HepG2 (cell line): ENCODE data around the gene ZDHHC7. TPM values are rescaled to one million over a fixed set of nuclear protein-coding genes. Genes with fewer than 3 reads are reported as not detected.

Experiments used
- FOXO4 ChIP-seq: sonication (generic); formaldehyde crosslinking; conservative IDR thresholded peaks from 2 replicates; pipeline ENCODE4 v1.8.1; 2023; ENCODE audit warnings: missing genetic modification reagents
- GABPB1 ChIP-seq: IDR thresholded peaks from 2 replicates; pipeline ENCODE4 v1.6.1; 2016; ENCODE audit warnings: mild to moderate bottlenecking, missing genetic modification reagents, moderate library complexity, missing compliant biosample characterization
- HNF4A ChIP-seq: sonication (generic); formaldehyde crosslinking; IDR thresholded peaks from 2 replicates; pipeline ENCODE4 v1.4.0; 2020; ENCODE audit warnings: missing genetic modification reagents
- HOXD1 ChIP-seq: sonication (generic); formaldehyde crosslinking; IDR thresholded peaks from 2 replicates; pipeline ENCODE4 v1.5.0; 2020; ENCODE audit warnings: missing genetic modification reagents
- JUNB ChIP-seq: sonication (generic); formaldehyde crosslinking; IDR thresholded peaks from 2 replicates; pipeline ENCODE4 v1.8.0; 2022; ENCODE audit warnings: missing genetic modification reagents, mild to moderate bottlenecking, borderline replicate concordance
- PHF8 ChIP-seq: sonication (generic); formaldehyde crosslinking; IDR thresholded peaks from 2 replicates; pipeline ENCODE4 v1.5.0; 2020; ENCODE audit warnings: missing genetic modification reagents
- RBM22 ChIP-seq: fragments of 200-400 bp; formaldehyde crosslinking; optimal IDR thresholded peaks from 2 replicates; pipeline ENCODE3; 2017; ENCODE audit warnings: mild to moderate bottlenecking, low read length, moderate library complexity
- RNF2 ChIP-seq: fragments of 450-650 bp; conservative IDR thresholded peaks from 2 replicates; pipeline ENCODE4 v1.6.1; 2016; ENCODE audit warnings: low read depth
- SMAD3 ChIP-seq: sonication (generic); formaldehyde crosslinking; IDR thresholded peaks from 2 replicates; pipeline ENCODE4 v1.4.0; 2020; ENCODE audit warnings: missing genetic modification reagents
- SMYD3 ChIP-seq: sonication (generic); formaldehyde crosslinking; IDR thresholded peaks from 2 replicates; pipeline ENCODE4 v1.8.1; 2023; ENCODE audit warnings: mild to moderate bottlenecking, missing genetic modification reagents
- SNRNP70 ChIP-seq: fragments of 200-400 bp; formaldehyde crosslinking; IDR thresholded peaks from 2 replicates; pipeline ENCODE4 v1.6.1; 2017; ENCODE audit warnings: mild to moderate bottlenecking, low read depth, low read length, moderate library complexity
- TEAD3 ChIP-seq: optimal IDR thresholded peaks from 2 replicates; pipeline ENCODE3; 2016; ENCODE audit warnings: borderline replicate concordance
- ZBTB21 ChIP-seq: sonication (generic); formaldehyde crosslinking; IDR thresholded peaks from 2 replicates; pipeline ENCODE4 v1.4.0; 2020; ENCODE audit warnings: missing genetic modification reagents
- ZNF121 ChIP-seq: sonication (generic); formaldehyde crosslinking; IDR thresholded peaks from 2 replicates; pipeline ENCODE4 v1.5.0; 2020; ENCODE audit warnings: mild to moderate bottlenecking, missing genetic modification reagents
- ZNF430 ChIP-seq: sonication (generic); formaldehyde crosslinking; IDR thresholded peaks from 2 replicates; pipeline ENCODE4 v1.9.0; 2021; ENCODE audit warnings: mild to moderate bottlenecking, missing genetic modification reagents
- ZNF556 ChIP-seq: sonication (generic); formaldehyde crosslinking; IDR thresholded peaks from 2 replicates; pipeline ENCODE4 v1.4.0; 2020; ENCODE audit warnings: mild to moderate bottlenecking, missing genetic modification reagents, borderline replicate concordance
- ZNF557 ChIP-seq: sonication (generic); formaldehyde crosslinking; IDR thresholded peaks from 2 replicates; pipeline ENCODE4 v1.4.0; 2020; ENCODE audit warnings: missing genetic modification reagents
- ZNF850 ChIP-seq: sonication (generic); formaldehyde crosslinking; conservative IDR thresholded peaks from 2 replicates; pipeline ENCODE4 v1.9.0; 2021; ENCODE audit warnings: mild to moderate bottlenecking, missing genetic modification reagents
- polyA plus RNA-seq, 8 experiments: library from polyadenylated mRNA; depleted of rRNA in 3 of 8; stranded (reverse) in 7 of 8; unstranded in 1 of 8; fragments of >200 nt; fragmentation: Illumina TruSeq in 4 of 8; extraction: Trizol in 4 of 8; gene quantifications; 2 replicates each; pipeline versions ENCODE4 v1.2.1 to v1.2.3, GENCODE V29; 2011 to 2016; ENCODE audit warnings: low read depth in 4 of 8, missing spikeins in 1 of 8, mixed read lengths in 1 of 8; ENCODE audit not compliant: insufficient read depth in 1 of 8
- total RNA-seq, 5 experiments: library from RNA; depleted of rRNA; stranded (reverse); fragments of >200 nt; fragmentation: Illumina TruSeq; extraction: Trizol; gene quantifications; 2 replicates each; pipeline ENCODE4 v1.2.3, GENCODE V29; 2016; ENCODE audit warnings: low read depth in 1 of 5
- TF ChIP-seq, protein P1 (sequence below): sonication (generic); formaldehyde crosslinking; conservative IDR thresholded peaks from 2 replicates; pipeline ENCODE4 v1.4.0; 2020; ENCODE audit warnings: missing genetic modification reagents
- TF ChIP-seq, protein P2 (sequence below): sonication (generic); formaldehyde crosslinking; IDR thresholded peaks from 2 replicates; pipeline ENCODE4 v1.4.0; 2020; ENCODE audit warnings: missing genetic modification reagents
- TF ChIP-seq, protein P3 (sequence below): IDR thresholded peaks from 2 replicates; pipeline ENCODE4 v1.6.1; 2018; ENCODE audit warnings: missing genetic modification reagents
- TF ChIP-seq, protein P4 (sequence below): IDR thresholded peaks from 2 replicates; pipeline ENCODE4 v1.6.1; 2012; ENCODE audit warnings: low read length, improper control_type of control experiment

The ZDHHC7 gene
- total and polyA plus RNA-seq, 2 of the 13 experiments (the other 11 are each of a cell fraction or from before 2014, with no cell fraction given) = 46.8 to 67.6 TPM

GRCh38 chr16:84952335-84953189 is 58.8 kb downstream of the ZDHHC7 start (continued):
- TF ChIP-seq ZNF121 (no peak), TEAD3 (CRISPR knock-in tag) (peak; percentile 61), JUNB (CRISPR knock-in tag) (no peak), SMAD3 (CRISPR knock-in tag) (peak; percentile 63; the same call in 1 of the 2 replicates), HOXD1 (CRISPR knock-in tag) (no peak), PHF8 (peak; percentile 46; the same call in 1 of the 2 replicates), ZBTB21 (no peak), ZNF850 (CRISPR knock-in tag) (no peak), ZNF556 (CRISPR knock-in tag) (peak; percentile 43; the same call in 1 of the 2 replicates), ZNF430 (CRISPR knock-in tag) (0 out of 2 replicates have a peak, but pooled peaks have one; percentile 58), ZNF557 (CRISPR knock-in tag) (0 out of 2 replicates have a peak, but pooled peaks have one; percentile 29), FOXO4 (CRISPR knock-in tag) (peak; percentile 96; the same call in 1 of the 2 replicates), RNF2 (no peak), GABPB1 (CRISPR knock-in tag) (no peak; the same call in 1 of the 2 replicates), SNRNP70 (no peak), RBM22 (no peak), HNF4A (CRISPR knock-in tag) (0 out of 2 replicates have a peak, but pooled peaks have one; percentile 3), SMYD3 (CRISPR knock-in tag) (no peak)
- TF ChIP-seq, protein P1, sequence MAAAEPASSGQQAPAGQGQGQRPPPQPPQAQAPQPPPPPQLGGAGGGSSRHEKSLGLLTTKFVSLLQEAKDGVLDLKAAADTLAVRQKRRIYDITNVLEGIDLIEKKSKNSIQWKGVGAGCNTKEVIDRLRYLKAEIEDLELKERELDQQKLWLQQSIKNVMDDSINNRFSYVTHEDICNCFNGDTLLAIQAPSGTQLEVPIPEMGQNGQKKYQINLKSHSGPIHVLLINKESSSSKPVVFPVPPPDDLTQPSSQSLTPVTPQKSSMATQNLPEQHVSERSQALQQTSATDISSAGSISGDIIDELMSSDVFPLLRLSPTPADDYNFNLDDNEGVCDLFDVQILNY (CRISPR knock-in tag) = no peak
- TF ChIP-seq, protein P2, sequence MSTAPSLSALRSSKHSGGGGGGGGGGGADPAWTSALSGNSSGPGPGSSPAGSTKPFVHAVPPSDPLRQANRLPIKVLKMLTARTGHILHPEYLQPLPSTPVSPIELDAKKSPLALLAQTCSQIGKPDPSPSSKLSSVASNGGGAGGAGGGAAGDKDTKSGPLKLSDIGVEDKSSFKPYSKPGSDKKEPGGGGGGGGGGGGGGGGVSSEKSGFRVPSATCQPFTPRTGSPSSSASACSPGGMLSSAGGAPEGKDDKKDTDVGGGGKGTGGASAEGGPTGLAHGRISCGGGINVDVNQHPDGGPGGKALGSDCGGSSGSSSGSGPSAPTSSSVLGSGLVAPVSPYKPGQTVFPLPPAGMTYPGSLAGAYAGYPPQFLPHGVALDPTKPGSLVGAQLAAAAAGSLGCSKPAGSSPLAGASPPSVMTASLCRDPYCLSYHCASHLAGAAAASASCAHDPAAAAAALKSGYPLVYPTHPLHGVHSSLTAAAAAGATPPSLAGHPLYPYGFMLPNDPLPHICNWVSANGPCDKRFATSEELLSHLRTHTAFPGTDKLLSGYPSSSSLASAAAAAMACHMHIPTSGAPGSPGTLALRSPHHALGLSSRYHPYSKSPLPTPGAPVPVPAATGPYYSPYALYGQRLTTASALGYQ (CRISPR knock-in tag) = no peak
- TF ChIP-seq, protein P3, sequence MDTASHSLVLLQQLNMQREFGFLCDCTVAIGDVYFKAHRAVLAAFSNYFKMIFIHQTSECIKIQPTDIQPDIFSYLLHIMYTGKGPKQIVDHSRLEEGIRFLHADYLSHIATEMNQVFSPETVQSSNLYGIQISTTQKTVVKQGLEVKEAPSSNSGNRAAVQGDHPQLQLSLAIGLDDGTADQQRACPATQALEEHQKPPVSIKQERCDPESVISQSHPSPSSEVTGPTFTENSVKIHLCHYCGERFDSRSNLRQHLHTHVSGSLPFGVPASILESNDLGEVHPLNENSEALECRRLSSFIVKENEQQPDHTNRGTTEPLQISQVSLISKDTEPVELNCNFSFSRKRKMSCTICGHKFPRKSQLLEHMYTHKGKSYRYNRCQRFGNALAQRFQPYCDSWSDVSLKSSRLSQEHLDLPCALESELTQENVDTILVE (CRISPR knock-in tag) = no peak
- TF ChIP-seq, protein P4, sequence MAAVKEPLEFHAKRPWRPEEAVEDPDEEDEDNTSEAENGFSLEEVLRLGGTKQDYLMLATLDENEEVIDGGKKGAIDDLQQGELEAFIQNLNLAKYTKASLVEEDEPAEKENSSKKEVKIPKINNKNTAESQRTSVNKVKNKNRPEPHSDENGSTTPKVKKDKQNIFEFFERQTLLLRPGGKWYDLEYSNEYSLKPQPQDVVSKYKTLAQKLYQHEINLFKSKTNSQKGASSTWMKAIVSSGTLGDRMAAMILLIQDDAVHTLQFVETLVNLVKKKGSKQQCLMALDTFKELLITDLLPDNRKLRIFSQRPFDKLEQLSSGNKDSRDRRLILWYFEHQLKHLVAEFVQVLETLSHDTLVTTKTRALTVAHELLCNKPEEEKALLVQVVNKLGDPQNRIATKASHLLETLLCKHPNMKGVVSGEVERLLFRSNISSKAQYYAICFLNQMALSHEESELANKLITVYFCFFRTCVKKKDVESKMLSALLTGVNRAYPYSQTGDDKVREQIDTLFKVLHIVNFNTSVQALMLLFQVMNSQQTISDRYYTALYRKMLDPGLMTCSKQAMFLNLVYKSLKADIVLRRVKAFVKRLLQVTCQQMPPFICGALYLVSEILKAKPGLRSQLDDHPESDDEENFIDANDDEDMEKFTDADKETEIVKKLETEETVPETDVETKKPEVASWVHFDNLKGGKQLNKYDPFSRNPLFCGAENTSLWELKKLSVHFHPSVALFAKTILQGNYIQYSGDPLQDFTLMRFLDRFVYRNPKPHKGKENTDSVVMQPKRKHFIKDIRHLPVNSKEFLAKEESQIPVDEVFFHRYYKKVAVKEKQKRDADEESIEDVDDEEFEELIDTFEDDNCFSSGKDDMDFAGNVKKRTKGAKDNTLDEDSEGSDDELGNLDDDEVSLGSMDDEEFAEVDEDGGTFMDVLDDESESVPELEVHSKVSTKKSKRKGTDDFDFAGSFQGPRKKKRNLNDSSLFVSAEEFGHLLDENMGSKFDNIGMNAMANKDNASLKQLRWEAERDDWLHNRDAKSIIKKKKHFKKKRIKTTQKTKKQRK = no peak
